IPS-NIHi7 (cell line): ENCODE measurements around the gene RABGAP1L.

ENCODE experiments used
- DNase-seq: peaks from one replicate; pipeline ENCODE4 v3.0.0; 2012; ENCODE audit warnings: mixed read lengths; ENCODE audit errors: extremely low spot score

The RABGAP1L gene

DNA sequence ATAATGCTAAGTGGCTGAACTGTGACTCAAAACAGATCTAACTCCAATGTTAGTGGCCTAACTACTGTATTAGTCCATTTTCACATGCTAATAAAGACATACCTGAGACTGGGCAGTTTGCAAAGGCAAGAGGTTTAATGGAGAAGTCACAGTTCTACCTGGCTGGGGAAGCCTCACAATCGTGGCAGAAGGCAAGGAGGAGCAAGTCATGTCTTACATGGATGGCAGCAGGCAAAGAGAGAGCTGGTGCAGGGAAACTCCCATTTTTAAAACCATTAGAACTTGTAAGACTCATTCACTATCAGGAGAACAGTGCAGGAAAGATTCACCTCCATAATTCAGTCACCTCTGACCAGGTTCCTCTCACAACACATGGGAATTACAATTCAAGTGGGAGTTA, 760.8 kb downstream of the RABGAP1L start:
- no peak for DNase-seq

DNA sequence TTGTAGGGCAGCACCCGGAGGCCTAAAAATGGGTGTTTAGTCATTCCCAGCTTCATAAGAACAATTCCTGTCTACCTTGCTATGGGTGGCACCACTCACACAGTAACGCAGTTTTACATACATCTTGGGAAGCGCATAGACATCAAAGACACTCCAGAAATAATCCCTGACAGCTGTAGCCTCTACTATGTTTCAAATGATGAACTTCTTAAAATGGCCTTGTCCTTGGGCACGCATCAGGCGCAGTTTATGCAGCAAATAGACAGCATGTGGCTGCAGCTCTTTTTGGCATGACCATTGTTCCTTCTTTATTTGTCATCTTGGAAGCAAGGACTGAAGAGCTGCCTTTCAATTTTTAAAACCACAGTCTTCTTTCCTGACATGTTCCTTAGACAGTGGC, 762.8 kb downstream of the RABGAP1L start:
- DNase-seq, result no peak

DNA sequence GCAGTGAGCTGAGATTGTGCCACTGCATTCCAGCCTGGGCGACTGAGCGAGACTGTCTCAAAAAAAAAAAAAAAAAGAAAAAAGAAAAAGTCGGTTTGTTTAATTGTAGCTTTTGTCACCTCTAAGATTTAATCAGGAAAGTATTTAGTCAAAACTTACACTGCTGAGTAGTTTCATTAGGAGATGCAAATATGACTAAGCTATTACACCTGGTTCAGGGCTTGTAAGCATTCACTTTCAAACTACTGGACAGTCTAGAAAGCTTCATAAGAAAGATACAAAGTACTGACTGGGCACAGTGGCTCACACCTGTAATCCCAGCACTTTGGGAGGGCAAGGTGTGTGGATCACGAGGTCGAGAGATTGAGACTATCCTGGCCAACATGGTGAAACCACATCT, 764.5 kb downstream of the RABGAP1L start:
- no peak for DNase-seq

DNA sequence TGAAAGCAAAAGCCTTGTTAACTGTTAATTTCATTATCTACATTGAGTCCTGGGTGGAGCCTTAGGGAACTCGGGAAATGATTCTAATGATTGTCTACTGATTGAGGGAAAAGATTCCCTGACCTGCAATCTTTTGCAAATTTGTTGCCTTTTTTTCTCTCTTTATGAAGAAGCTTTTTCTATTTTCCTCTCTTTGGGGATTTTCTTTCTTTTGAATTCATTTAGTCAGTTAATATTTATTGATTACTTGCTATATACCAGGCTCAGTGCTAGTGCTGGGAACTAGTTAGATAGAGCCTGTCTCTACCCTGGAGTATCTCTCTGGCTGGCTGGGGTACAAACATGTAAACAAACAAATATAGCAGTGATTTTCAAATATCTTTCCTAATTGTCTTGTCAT, 769.2 kb downstream of the RABGAP1L start:
- DNase-seq, result no peak

DNA sequence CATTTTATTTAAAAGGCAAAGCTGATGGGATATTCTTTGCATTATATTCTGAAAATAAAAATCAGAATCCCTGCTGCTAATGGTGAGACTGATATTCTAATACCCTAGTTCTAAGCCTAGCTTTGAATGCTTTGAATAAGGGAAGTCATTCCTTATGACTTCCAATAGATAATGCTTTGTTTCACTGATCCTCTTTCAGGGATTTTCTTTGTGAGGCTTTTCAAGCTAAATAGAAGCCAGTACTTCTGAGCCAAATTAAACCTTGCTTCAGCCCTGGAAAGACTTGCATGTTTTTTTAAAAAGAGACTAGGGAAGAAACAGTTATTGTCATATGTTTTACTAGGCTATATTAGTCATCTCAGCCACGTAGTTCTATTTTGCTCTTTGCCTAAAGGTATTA, 771.9 kb downstream of the RABGAP1L start:
- no peak for DNase-seq

DNA sequence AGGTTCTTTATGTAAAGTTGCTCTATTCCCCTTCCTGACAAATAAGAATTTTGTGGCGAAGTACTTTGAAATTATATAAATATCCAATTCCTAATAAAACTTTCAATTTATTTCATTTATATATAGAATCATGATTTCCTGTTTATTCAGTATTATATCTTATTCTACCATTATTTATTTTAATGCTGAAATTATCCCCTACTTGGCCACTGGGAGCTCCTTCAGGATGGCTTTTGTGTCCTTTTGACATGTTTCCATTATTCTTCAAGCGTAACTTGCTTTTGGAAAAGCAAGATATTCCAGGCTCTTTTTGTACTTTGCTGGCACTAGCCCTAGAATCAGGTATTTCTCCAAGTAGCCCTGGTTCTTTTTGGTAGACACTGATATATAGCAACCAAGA, 773.3 kb downstream of the RABGAP1L start:
- DNase-seq, result no peak

DNA sequence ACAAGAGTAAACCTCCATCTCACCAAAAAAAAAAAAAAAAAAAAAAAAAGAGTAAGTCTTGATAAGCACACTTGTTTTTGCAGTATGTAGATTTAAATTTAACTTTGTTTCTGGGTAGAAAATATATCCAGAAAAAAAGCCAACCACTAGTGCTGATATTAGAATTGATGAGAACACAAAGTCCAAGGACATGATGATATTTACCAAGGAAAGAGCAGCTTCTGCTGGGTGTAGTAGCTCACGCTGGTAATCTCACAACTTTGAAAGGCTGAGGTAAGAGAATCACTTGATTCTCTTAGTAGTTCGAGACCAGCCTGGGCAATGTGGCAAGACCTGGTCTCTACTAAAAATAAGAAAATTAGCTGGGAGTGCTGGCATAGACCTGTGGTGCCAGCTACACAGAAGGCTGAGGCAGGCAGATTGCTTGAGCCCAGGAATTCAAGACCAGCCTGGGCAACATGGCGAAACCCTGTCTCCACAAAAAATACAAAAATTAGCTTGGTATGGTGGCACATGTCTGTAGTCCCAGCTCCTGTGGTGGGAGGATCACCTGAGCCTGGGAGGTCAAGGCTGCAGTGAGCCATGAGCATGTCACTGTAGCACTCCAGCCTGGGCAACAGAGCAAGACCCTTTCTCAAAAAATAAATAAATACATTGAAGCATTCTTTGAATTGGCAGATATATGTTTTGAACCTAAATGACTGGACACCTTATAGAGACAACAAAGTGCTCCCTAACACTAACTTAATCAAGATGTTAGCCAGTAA, 776.8 kb downstream of the RABGAP1L start:
- no peak for DNase-seq

DNA sequence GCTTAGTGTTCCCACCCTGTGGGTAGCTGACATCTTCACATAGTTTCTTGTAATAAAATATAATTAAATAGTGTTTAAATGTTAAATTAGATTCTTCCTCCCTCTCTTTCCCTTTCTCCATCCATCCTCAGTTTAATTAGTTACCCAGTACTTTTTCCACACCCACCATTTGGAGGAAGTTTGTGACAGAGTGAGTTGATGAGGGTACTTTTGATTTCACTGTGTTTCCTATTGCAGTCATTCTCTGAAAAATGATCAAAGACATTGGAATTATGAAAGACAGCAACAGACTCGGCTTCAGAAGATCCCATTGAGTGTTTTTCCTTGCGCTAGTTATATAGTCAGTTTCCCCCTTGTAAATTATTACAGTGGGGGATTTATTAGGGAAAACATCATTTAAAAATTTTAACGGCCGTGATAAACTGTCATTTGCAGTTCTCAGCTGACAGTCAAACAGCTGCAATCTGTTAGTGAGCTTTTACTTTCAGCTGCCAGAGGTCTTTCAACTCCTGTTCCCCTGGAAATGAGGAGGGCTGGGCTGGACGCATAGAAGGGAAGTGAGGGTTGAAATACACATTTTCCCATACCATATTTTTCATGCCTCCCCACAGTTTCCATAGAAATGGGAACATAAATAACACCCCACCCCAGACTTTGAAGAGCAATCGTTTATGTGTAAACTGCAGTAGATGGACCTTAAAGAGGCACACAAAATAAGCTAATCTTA, 779.1 kb downstream of the RABGAP1L start:
- no peak for DNase-seq

DNA sequence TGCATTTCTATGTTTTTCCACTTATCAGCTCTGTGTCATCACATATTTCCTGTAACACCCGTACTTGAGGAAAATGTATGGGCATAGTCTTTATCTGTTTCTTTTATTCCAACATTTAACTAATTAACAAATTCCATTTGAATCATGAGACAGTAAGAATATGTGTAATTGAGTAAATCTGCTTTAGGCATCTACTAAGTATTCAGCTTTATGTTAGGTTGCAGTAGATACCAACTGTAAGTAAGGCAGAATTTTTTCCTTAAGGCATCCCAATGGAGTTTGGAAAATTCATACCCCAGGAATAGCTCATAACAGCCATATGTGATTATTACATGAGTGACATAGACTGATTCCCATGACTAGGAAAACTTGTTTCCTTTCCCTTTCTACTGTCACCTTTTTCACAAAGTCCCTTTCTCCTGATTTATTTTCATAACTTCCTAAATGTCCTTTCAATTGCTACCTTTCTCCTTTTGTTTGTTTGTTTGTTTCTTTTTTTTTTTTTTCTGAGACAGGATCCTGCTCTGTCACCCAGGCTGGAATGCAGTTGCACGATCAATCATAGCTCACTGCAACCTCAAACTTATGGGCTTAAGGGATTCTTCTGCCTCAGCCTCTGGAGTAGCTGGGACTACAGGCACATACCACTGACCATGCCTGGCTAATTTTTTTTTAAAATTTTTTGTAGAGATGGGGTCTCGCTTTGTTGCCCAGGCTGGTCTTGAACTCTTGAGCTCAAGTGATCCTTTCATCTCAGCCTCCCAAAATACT, 780.6 kb downstream of the RABGAP1L start:
- DNase-seq, result no peak

DNA sequence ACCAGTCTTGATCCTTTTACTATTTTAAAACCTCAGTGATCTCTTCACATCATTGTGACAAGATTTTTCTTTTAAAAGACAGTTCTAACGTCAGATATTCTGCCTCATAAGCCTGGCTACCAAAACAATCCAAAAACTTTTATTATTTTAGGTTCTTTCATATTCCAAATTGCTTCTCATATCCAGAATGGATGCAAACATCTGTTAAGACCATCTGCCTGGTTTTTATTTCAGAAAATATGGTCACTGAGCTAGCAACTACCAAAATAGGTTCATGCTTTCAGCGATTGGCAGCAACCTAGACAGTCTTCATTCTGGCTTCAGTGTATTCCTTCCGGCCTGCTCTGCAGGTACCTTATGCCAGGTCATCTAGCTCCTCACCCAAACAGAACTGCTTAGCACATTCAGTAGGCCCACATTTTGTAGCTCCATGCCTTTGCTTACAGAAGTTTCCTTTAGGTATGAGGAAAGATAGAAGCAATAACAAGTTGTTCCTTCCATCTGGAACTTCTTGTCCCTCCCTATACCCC, 781.4 kb downstream of the RABGAP1L start:
- DNase-seq, result no peak

DNA sequence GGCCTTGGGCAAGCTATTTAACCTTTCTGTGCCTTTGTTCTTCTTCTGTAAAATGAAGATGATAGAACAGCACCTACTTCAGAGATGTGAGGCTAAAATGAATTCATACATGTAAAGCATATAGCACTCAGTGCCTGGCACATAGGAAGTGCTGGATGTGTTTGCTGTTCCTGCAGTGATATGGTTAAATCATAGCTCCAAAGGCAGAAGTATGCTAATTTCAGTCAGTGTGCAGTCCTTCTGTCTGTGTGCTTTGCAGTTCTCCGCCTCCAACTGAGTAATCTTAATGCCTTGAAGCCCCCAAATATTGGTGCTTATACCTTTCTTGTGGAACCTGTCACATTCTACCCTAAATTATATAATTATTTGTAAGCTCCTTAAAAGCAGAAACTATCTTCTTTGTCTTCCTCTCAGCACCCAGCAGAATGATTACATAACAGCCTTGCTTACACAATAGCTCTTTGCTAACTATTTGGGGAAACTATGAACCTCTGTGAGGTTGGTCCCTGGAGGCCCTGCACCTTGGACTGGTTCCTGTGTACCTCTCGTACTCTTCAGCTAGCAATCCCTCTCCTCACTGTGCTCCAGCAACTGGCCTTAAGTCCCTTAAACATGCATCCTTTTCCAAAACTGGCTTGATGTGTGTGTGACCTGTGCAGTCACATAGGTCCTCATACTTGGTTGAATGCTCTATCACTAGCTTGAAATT, 783.4 kb downstream of the RABGAP1L start:
- DNase-seq, result no peak

DNA sequence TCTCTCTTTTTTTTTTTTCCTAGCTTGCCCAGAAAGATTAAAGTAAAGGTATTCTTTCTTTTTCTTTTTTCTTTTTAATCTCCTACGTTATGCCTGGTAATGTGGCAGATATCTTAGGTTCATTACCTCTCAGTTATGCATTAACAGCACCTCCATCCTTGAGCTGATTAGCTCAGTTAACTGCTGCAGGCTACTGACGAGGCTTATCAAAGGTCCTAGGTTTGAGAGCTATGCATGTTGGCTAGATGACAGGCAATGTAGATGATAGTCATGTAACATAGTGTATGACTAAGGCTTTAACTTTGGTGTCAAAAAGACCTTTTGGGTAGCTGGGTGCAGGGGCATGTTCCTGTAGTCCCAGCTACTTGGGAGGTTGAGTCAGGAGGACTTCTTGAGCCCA, 786.7 kb downstream of the RABGAP1L start:
- DNase-seq, result no peak

DNA sequence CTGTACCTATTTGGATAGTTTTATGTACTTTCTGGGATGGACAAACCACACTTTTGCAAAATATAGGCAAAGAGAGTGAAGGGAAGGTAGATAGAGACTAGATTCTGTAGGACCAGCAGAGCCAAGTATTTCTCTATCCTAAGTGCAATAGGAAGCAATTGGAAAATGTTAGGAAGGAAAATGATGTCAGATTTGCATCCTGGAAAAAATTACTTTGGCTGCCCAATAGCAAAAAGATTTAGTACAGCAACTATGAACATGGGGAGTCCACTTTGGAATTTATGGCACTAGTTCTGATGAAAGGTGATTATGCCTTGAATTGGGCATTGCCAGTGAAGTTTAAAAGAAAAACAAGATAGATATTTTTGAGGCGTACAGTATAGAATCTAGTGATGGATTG, 789.7 kb downstream of the RABGAP1L start:
- DNase-seq, result no peak

DNA sequence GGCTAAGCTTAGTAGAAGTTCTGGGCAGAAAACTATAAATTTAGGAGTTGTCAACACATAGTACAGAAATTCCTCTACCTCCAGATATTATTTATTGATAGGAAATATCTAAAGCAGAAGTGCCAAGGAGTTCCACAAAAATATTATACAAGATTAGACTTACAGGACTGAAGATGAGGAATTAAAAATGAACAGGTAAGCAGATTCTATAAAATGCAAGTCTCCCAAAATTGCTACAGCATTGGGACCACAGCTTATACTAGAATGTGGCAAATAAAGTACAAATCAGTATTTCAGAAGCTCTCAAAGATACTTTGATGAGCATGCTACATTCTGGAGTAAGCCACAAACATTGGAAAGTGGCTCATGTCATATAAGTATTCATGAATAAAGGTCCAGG, 790.3 kb downstream of the RABGAP1L start:
- no peak for DNase-seq

DNA sequence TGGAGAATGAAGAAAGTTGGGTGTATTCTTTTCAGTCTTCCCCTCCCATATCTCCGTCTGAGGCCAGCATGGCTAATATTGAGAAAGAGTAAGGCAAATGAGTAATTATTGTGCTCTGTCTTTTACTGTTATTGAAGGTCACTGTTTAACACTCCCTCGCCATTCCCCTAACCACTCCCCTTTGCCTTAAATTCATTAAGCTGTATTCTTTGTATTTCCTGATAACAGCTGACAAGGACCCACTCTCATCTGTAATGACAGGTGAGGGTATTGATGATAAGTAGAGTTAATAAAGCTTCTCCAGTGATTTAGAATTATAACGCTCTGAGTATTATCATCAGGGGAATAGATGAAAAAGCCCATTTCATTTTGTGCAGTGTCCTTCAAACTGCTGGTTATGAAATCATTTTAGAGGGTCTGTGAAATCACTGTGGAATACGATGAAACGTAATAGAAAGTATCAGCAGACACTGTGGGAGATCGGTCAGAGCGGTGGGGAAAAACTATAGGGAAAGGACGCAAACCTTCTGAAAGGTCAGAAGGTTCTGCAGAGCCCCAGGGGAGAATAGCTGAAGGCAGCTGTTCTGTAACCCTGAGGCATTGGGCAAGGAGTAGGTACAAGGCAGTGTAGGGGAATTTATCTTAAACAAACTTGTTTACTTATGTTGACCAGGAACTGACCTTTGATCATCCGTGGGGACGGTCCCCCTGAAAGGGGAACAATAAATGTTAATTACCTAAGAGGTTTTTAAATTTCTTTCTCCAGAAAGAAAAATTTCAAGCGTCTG, 794.2 kb downstream of the RABGAP1L start:
- DNase-seq, result no peak

DNA sequence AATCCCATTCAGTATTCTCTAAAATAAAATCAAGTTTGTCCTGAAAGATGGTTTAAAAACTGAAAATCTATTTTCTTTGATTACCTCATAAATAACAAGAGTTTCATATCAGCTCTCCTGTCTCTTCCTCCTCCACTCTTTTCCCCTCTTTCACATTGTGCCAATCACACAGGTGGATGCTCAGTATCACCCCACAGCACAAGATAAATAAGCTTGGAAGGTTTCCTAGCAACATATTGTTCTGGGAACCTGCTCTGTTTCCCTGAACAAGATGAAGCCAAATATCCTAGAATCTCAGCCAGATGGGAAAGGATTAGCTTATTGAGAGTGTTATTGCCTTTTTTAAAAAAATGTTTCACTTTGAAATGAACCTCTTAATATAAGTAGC, 794.7 kb downstream of the RABGAP1L start:
- no peak for DNase-seq

DNA sequence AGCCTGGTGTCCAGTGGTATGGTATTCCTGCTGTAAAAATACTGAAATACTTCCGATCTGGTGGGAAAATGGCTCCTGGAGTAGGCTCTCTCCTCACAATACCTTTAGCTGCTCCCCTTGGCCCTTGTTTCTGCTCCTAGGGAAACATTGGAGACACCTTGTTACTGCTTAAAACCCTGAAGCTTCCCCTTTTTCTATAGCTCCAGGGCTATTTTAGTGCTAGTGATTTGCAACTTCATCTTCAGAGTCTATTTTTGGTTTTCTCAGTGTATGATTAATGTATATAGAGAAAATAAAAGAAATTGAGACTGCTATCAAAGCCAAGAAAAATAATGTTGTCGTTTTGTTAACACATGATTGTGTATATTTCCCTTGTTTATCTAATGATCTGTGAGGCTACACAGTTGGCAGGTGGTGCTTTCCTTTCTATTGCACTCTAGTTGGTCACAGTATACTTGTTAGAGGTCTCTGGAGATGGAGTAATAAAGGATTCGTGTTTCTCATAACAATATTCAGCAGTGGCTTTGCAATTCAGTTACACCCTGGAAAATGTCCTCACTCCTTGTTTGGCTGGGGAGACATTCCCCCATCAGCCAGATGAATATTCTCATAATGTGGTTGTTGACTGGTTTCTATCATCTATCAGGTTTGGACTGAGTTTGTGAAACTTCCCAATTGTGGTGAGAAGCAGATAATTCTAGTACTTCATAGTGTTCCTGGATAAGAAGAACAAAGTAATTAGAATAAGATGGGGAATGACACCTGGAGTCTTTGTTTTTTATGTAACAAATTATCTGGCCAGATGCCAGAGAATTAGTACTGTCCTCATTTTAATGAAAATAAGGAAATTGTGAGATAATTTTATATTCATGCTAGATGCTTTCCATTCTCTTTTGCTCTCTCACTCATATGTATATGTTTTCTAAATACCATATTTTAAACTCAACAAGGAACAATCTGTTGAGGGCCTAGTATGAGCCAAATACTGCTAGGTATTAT, 795.6 kb downstream of the RABGAP1L start:
- no peak for DNase-seq

DNA sequence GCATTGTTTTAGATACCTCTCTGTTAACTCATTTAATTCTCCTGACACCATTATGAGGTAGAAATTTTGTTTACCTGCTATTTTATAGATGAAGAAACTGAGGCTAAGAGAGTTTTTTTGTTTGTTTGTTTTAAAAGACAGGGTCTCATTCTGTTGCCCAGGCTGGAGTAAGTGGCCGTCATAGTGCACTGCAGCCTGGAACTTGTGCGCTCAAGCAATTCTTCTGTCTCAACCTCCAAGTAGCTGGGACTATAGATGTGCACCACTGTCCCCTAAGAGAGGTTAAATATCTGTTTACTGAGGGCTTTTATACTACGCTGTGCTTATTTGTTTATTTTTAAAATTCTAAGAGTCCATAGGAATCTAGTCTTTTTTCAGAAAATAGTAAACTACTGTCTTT, 796.8 kb downstream of the RABGAP1L start:
- DNase-seq, result no peak

DNA sequence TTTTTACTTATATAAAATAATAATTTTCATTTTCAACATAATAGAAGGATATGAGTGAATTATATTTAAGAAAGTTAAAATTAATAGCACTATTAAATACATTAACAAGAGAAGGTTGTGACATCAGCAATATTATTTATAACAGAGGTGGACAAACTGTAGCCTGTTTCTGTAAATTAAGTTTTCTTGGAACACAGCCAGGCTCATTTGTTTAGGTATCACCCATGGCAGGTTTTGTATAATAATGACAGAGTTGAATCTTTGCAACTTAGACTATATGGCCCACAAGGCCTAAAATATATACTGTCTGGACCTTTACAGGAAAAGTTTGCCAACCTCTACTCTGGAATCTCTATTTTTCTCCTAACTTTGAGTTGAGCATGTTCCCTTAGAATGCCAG, 797.7 kb downstream of the RABGAP1L start:
- no peak for DNase-seq

DNA sequence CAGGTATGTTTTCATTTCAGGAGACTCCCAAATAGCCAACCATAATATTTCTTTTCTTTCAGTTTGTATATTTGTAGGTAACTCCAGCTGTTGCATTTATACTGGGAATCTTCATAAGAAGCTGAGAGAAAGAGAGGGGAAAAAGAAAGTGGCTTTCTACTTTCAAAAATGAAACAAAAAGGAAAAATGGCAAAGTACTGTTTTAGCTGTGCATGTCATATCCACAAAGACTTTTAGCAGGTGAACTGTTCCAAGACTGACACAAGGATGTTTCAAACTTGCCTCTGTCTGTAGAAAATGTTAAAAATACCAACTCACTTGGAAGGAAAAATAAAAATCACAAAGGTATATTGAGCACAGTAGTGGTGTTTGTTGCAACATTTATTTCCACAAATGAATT, 798.5 kb downstream of the RABGAP1L start:
- DNase-seq, result no peak
